Activated T-cell treated with anti-CD3 and anti-CD28 coated beads for 1 hour (primary cell): ENCODE data around the gene GNB4.

Source experiments
- DNase-seq: peaks from one replicate; pipeline ENCODE4 v3.0.0-alpha.2; 2020; ENCODE audit warnings: low read depth

The GNB4 gene

GRCh38 chr3:179436517-179436916 lies 14.8 kb downstream of the GNB4 start:
- no peak for DNase-seq

DNA sequence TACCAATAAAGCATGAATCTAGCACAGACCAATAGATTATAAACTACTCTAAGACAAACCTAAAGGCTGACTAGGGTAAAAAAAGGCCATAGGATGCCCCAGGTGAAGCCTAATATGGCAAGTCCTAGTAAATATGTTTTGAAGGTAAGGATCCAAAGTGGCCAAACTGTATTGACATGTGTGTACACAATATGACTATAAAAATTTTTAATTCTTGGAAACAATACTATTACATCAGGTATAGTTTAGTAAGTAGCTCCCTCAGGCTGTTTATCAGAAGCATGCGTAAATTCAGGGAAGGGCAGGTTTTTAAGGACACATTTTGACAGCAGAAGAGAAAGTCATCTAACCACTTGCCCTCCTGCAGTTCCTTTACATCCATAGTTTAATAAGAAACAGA lies 18.8 kb downstream of the GNB4 start:
- no peak for DNase-seq

GRCh38 chr3:179432021-179432420 lies 19.2 kb downstream of the GNB4 start:
- DNase-seq = no peak

DNA sequence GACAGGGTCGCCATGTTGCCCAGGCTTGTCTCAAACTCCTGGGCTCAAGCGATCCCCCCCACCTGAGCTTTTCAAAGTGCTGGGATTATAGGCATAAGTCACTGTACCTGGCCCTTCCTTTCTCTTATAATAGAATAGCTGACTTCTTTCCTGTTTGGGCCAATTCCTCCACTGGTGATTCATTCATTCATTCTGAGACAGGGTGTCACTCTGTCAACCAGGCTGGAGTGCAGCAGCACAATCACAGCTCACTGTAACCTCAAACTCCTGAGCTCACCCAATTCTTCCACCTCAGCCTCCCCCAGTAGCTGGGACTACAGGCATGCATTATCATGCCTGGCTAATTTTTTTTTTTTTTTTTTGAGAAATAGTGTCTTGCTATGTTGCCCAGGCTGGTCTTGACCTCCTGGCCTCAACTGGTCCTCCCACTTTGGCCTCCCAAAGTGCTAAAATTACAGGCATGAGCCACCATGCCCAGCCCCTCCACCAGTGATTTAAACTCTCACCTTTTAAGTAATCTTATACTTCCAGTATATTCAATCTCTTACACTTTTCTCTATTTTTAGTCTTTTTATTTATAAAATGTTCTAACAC lies 20.9 kb downstream of the GNB4 start:
- DNase-seq = no peak

- no peak for DNase-seq
Observed at GRCh38 chr3:179428876-179429548, 22.3 kb downstream of the GNB4 start.

DNA sequence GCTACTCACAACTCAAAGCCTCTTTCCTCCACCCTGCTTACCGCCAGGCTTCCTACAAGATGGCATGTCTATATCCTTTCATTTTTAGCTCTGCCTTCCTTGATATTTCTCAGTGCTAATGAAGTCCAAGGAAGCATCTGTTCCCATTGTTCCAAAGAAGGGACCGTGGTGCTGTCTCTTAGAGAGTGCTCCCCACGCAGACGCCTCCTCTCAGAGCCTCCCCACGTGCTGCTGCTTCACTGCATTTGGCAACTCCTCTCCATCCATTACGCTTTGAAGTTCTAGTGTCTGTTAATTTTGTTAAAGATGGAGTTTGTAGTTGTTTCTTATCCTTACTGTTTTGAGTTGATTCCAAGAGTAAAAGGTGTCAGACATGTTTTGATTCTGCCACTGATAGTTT lies 26.2 kb downstream of the GNB4 start:
- DNase-seq = no peak

- DNase-seq = no peak
Observed at GRCh38 chr3:179421500-179421899, 29.8 kb downstream of the GNB4 start.

- DNase-seq = no peak
Observed at GRCh38 chr3:179418610-179419009, 32.7 kb downstream of the GNB4 start.

DNA sequence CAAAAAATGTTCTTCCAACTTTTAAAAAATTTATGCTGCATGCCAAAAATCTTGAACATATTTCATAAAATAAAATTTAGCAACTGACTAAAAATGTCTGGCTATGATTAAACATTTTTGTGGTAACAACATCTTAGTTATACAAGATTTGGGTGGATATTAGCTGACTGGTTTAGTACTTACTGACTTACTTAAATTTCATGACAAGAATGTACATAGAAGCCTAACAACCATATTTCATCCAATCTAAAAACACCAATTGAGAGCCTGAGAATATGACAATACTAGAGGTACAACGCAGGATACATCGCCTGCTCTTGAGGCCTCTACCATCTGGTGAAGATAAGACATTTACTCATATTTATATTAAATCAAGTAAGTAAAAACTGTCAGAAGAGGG lies 34.6 kb downstream of the GNB4 start:
- DNase-seq = no peak

DNA sequence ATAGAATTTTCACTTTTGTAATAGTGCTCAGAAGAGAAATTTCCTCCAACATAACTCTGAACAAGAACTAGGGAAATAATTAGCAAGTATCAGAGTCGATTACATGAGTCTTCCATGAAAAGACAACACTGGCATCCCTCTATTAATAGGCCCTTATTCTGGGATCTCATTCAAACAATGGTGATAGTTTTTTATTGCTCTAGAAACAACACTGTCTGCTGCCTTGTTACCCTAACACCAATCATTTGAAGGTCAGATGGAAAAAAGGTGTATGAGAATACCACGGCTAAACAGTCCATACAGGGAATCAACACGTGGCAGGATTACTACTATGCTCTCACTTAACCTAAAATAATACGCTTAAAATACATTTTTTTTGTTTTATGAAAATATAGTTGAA lies 35.9 kb downstream of the GNB4 start:
- no peak for DNase-seq

GRCh38 chr3:179414804-179415203 lies 36.5 kb downstream of the GNB4 start:
- no peak for DNase-seq

GRCh38 chr3:179410999-179411398 lies 40.3 kb downstream of the GNB4 start:
- no peak for DNase-seq

DNA sequence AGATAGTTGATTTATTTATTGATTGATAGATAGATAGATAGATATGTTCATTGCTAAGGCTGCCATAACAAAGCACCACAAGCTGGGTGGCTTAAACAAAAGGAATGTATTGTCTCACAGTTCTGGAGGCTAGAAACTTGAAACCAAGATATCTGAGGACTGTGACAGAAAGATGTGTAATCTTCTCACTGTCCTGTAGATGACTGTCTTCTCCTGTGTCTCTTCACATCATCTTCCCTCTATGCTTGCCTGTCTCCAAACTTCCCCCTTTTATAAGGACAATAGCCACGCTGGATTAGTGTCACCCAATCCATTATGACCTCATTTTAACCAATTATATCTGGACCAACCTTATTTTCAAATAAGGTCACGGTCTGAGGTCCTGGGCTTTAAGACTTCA lies 40.9 kb downstream of the GNB4 start:
- DNase-seq = no peak

DNA sequence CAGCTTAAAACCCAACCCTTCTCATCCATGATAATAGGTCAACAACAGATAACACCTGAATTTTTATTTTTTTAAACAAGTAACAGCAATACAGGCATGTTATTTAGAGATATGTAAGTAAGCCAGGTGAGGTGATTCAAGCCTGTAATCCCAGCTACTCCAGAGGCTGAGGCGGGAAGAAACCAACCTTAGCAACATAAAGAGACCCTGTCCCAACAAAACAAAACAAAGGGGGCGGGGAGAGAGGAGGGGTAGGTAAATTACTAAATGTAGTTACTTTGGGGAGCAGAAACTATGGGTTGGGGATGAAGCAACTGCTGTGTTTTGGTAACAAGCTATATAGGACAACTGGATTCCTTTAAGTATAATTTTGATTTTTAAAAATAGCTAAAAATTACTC lies 47.0 kb downstream of the GNB4 start:
- no peak for DNase-seq

DNA sequence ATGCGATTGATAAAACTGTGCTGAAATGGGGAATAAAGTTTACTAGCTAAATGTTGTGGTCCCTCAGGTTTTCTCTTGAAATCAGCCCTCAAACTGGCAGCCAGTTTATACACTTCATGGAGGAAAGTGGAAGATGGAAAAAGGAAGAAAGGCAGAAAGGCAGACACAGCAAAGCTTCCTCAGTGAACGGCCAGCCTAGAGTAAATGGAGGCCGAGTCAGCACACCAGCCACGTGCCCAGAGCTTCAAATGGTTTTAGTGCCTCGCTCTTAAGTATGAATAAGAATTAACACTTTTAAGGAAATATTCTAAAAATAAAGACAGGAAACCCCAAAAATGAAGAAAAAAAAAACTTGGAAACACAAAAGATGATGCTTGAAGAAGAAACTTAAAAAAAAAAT lies 48.3 kb downstream of the GNB4 start:
- no peak for DNase-seq

- no peak for DNase-seq
Observed at GRCh38 chr3:179401561-179401960, 49.7 kb downstream of the GNB4 start.

DNA sequence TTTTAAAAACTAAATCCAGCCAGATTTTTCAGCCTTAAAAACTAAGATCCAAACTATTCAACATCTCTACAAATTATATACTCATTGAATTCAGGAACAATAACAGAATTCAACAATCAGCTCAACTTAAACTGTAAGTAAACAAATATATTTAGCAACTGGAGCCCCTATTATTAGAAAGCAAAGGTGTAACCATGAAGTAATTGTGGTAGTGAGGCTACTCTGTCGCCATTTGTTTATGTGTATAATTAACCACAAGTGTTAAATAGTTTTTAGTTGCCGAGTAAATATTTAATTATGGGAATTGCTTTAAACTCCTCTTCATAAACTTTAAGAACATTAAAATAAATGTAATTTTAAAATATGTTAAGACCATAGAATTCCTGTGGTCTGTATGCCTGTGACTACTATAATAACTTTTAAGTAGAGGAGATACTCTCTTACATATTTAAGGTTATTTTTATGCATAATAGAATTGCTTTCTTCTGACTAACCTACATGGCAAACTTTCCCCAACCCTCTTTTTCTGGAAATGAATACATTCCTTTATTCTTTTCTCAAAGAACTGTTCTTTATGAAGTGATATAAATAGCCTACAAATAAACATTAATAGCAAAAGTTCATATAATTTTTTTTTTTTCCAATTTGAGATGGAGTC lies 52.6 kb downstream of the GNB4 start:
- DNase-seq = no peak

- DNase-seq = no peak
Observed at GRCh38 chr3:179391906-179392305, 59.4 kb downstream of the GNB4 start.

GRCh38 chr3:179376474-179376873 lies 74.8 kb downstream of the GNB4 start:
- DNase-seq = no peak

DNA sequence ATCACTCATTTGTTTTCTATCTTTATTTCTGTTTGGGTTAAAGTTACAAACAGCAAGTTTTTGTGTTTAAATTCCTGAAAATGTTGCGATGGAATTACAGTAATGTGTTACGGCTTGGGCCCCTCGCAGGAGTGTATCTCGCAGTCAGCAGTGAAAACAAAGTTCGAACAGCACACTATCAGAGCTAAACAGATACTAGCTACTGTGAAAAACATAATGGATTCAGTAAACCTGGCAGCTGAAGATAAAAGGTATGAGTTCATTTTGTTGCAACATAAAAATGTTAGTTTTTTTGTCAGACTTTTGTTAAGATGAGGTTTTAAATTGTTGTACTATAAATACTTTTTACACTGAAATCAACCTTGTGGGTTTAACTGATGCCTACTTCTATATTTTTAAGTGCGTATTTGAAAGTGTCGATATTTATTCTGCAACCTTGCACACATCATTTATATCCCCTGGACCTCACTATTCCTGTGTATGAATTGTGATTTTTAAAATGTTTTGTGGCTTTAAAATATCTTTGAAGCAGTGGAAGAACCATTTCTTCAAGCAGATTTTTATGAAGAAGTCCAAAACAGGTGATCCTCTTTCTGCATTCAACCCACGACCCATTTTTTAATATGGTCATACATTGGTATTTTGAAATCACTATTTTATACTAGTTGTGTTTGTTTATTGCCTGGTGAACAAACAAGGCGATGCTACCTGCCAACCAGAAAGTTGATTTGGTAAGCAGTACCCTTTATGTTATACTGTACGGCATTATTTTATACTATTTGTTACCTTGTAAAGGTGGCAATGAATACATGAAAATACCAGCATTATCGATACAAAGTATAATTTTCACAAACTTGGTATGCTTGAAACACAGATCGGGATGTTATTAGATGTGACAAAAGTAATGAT lies 75.9 kb downstream of the GNB4 start:
- no peak for DNase-seq

DNA sequence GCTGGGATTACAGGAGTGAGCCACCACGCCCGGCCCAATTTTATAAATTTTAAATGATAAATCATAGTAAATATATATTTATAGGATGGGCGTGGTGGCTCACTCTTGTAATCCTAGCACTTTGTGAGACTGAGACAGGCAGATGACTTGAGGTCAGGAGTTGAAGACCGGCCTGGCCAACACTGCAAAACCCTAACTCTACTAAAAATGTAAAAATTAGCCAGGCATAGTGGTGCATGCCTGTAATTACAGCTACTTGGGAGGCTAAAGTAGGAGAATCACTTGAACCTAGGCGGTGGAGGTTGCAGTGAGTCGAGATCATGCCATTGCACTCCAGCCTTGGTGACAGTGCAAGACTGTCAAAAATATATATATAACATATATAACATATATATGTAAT lies 77.3 kb downstream of the GNB4 start:
- no peak for DNase-seq

- no peak for DNase-seq
Observed at GRCh38 chr3:179369621-179370020, 81.6 kb downstream of the GNB4 start.

DNA sequence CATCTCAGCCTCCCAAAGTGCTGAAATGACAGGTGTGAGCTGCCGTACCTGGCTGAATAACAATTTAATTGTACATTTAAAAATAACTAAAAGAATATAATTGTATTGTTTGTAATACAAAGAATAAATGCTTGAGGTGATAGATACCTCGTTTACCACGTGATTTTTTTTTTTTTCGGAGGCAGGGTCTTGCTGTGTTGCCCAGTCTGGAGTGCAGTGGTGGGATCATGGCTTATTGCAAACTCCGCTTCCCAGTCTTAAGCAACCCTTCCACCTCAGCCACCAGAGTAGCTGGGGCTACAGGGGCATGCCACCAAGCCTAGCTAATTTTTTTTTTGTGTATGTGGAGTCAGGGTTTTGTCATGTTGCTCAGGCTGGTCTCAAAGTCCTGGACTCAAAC lies 87.9 kb downstream of the GNB4 start:
- no peak for DNase-seq
